NOMO-1 (cell line): Measurements from ENCODE around the gene ADPRHL1.
A peak's percentile ranks its signal among the peaks of the same experiment; 100 is the strongest.
"Not testable (repeated sequence)": the region's sequence is repeated elsewhere in the genome, so short reads cannot be mapped to it uniquely, and the experiment has no call there.

Source experiments
- DNase-seq, 2 experiments: peaks; one replicate each; lab custom pipeline; 2025; ENCODE audit not compliant: unreplicated experiment in 2 of 2; lab: John Stamatoyannopoulos, UW

ADPRHL1 gene

DNA sequence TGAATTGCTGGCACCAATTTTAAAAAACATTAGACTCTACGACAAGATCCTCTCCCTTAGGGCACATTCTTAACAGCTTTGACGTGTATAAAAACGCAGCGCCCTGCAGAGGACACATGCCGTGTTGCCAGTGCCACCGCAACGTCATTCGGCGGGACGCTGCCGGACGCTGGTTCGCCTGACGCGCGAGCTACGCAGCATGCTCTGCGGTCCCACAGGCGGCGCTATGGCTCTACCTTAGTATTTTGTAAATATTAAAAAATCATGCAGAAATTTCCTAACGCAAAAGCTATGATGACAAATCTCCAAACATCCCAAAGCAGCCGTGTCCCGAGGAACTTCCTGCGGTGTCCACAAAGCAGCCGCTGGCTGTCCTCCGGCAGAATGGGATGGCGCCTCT, 4.2 kb upstream of the ADPRHL1 start:
- no peak for DNase-seq

DNA sequence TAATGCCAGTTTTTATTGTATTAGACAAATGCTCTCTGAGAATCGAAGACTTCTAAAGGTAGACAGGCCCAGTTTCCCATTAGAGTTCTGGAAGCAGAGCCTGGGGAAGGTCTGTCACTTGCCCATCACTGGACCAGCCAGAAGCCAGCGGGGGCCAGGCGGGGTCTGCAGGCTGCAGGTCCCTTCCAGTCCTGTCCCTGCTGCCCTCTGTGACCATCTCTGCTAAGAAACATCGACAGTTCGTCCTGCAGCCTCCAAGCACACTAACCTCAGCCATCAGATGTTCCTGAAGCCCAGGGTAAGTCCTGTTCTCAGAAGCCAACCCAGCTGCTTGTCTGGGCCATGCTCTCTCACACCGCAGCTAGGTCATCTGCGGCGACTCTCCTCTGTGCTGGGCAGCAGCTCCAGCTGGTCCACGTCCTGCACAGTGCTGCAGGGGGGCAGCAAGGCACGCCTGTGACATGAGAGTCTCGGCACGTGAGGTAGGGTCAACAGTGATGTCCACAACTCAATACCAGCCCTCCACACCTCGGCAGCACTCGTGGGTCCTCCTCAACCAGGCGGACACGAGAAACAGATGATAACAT, 2.9 kb upstream of the ADPRHL1 start:
- DNase-seq = no peak

DNA sequence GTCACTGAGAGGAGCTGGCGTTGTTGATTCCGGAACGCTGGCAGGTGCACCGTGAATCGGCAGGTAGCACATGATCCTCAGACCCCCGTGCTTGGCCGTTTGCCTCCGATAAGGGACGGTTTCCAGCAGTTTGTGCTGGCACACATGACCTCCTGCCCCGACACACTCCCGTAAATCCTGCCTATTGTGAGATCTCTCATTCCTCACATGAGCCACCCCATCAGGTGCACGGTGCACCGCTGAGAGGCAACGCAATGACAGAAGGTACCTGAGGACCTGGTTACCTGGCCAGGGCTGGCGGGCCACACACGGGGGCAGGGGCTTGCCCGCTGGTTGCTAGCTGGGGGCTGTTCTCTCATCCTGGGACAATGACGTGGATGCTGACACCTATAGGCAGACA, 2.1 kb upstream of the ADPRHL1 start:
- DNase-seq = no peak

GRCh38 chr13:113454936-113455335, 1.6 kb upstream of the ADPRHL1 start:
- no peak for DNase-seq

DNA sequence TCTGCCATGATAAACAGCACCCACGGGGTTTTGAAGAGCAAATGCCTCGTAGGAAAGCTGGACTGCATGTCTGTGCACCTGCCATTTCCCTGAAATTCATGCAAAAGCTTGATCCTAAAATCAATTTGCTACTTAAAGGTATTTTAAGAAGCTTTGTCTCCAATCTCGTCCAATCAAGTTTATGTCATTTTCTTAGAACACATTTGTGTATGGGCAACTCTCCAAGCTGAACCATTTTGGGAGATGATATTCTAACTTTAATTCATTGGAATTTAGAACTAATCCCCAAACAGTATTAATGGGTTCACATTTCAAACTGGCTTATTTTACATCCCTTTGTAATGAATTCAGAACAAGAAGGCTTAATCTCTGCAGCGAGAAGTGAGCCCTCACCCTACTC, 822 bp downstream of the ADPRHL1 start:
- DNase-seq = no peak

GRCh38 chr13:113451951-113452421, 1.3 kb downstream of the ADPRHL1 start:
- DNase-seq = no peak

- DNase-seq = peak in 1 of 2 experiments; percentile 2
These were observed 2.2 kb downstream of the ADPRHL1 start for GRCh38 chr13:113450861-113451620.

- not testable (repeated sequence) for DNase-seq
These were observed 2.9 kb downstream of the ADPRHL1 start for GRCh38 chr13:113450348-113450744.

GRCh38 chr13:113449693-113450347, 3.5 kb downstream of the ADPRHL1 start:
- no peak for DNase-seq

- peak; percentile 74 to 79 for DNase-seq
These were observed 4.2 kb downstream of the ADPRHL1 start for GRCh38 chr13:113448885-113449692.

- peak in 1 of 2 experiments; percentile 14 for DNase-seq
These were observed 4.8 kb downstream of the ADPRHL1 start for GRCh38 chr13:113448545-113448884.

DNA sequence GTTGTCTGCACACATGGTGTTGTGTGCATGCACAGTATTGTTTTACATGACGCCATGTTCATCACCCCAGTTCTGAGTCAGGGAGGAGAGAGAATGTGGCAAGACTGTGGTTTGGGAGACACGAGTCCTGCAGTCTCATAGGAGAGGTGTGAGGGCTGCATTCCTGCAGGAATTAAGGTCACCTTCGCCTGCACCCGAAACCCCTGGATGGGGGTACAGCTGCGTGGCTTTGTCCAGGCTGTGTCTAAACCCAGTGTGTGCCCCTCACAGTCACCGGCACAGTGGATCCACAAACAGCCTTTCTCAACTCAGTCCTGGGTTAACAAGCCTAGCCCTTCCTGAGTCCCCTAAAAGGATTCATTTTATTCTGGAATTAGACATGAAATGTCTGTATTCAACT, 5.7 kb downstream of the ADPRHL1 start:
- no peak for DNase-seq

GRCh38 chr13:113446488-113446854, 6.8 kb downstream of the ADPRHL1 start:
- DNase-seq = no peak

GRCh38 chr13:113445791-113446487, 7.3 kb downstream of the ADPRHL1 start:
- no peak for DNase-seq

- DNase-seq = no peak
These were observed 9.3 kb downstream of the ADPRHL1 start for GRCh38 chr13:113443991-113444390.

DNA sequence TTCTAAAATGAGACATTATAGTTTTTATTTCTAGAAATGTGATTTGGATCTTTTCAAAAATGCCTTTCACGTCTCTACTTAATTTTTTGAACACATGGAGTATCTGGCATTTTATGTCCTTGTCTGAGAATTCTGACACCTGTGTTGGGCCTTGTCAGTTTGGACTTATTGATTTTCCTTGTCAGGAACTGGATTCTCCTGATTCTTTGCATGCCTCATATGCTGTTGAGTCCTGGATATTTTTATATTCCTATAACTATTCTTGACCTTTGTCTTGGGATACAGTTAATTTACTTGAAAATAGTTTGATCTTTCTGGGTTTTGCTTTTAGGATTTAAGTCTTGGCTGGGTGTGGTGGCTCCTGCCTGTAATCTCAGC, 10.3 kb downstream of the ADPRHL1 start:
- DNase-seq = no peak

DNA sequence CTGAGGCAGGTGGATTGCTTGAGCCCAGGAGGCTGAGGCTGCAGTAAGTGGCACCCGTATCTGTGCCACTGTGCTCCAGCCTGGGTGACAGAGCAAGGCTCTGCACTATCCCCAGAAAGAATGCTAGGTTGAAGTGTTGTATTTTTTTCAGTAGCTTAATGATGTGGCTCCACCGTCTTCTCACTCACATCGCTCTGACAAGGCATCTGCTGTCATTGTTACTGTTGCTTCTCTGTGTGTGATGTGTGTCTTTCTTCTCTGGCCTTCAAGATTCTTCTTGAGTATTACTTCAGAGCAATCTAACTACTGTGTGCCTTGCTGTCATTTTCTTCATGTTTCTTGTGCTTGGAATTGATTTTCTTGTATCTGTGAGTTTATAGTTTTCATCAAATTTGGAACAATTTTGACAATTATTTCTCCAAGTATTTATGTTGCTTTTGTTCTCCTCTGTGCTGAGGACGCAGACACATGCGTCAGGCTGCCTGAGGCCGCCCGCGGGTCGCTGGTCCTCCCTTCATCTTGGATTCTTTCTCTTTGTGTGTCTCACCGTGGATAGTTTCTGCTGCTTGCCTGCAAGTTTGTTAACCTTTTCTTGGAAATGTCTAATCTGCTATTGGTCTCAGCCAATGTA, 10.8 kb downstream of the ADPRHL1 start:
- no peak for DNase-seq

- DNase-seq = no peak
These were observed 11.6 kb downstream of the ADPRHL1 start for GRCh38 chr13:113441661-113442060.

DNA sequence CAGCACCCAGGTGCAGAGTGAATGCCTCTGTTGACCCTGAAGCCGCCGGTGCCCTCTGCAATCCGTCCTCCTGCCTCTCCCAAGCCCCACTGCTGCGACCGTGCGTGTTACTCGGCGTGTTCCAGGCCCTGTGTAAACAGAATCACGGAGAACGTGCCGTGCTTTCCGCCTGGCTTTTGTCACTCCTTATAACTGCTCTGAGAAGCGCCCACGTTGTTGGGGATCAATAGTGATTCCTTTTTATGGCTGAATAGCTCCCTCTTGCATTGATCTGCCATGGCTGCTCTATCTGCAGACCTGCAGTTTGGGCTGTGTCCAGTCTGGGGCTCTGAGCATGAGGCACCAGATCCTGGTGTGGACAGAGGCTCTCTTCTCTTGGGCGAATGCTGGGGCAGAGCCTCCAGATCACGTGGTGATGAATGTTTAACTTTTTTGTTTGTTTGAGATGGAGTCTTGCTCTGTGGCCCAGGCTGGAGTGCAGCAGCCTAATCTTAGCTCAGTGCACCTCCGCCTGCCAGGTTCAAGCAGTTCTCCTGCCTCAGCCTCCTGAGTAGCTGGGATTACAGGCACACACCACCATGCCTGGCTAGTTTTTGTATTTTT, 15.8 kb downstream of the ADPRHL1 start:
- DNase-seq = peak in 1 of 2 experiments; percentile 8

DNA sequence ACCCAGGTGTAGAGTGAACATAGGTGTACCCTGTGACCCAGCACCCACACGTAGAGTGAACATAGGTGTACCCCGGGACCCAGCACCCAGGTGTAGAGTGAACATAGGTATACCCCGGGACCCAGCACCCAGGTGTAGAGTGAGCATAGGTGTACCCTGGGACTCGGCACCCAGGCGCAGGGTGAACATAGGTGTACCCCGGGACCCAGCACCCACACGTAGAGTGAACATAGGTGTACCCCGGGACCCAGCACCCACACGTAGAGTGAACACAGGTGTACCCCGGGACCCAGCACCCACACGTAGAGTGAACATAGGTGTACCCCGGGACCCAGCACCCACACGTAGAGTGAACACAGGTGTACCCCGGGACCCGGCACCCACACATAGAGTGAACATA, 16.4 kb downstream of the ADPRHL1 start:
- DNase-seq = not testable (repeated sequence)
